GM19468 (cell line): Measurements from ENCODE around the gene CRTC2.

Experiments used
- ATAC-seq: cut with Tn5 transposase; IDR thresholded peaks from one replicate; pipeline ENCODE4 v1.9.1; 2021; ENCODE audit warnings: mild to moderate bottlenecking, moderate library complexity, moderate number of reproducible peaks; ENCODE audit not compliant: unreplicated experiment; ENCODE audit errors: extremely low read depth

CRTC2 gene

GRCh38 chr1:153977250-153978240 is 19.1 kb upstream of the CRTC2 start, which contains the start of gene JTB:
JTB (minus strand) TSS chr1:153977674; CDS start chr1:153977252, 422 bp downstream.
- peak; percentile 65 for ATAC-seq

- ATAC-seq, result no peak
Measured at GRCh38 chr1:153976819-153977249, 18.4 kb upstream of the CRTC2 start.

GRCh38 chr1:153973525-153973924 is 15.1 kb upstream of the CRTC2 start:
- ATAC-seq, result no peak

GRCh38 chr1:153973071-153973470 is 14.7 kb upstream of the CRTC2 start:
- ATAC-seq, result no peak

GRCh38 chr1:153970346-153970745 is 11.9 kb upstream of the CRTC2 start:
- no peak for ATAC-seq

GRCh38 chr1:153968972-153969371 is 10.6 kb upstream of the CRTC2 start:
- no peak for ATAC-seq

GRCh38 chr1:153968408-153968807 is 10.0 kb upstream of the CRTC2 start:
- ATAC-seq, result no peak

GRCh38 chr1:153968000-153968363 is 9.6 kb upstream of the CRTC2 start:
- no peak for ATAC-seq

GRCh38 chr1:153967107-153967999 is 8.9 kb upstream of the CRTC2 start, which contains the start of gene CREB3L4:
CREB3L4 (plus strand) TSS chr1:153967902; CDS start chr1:153968526, 624 bp downstream.
- peak; percentile 67 for ATAC-seq

- no peak for ATAC-seq
Measured at GRCh38 chr1:153963850-153964331, 5.5 kb upstream of the CRTC2 start.

GRCh38 chr1:153963030-153963849 is 4.8 kb upstream of the CRTC2 start, which contains the start of gene SLC39A1:
SLC39A1 (minus strand) TSS chr1:153963537; CDS start chr1:153962715, 822 bp downstream.
- no peak for ATAC-seq

GRCh38 chr1:153962088-153963029 is 3.9 kb upstream of the CRTC2 start:
- no peak for ATAC-seq

GRCh38 chr1:153961421-153961820 is 3.0 kb upstream of the CRTC2 start:
- no peak for ATAC-seq

GRCh38 chr1:153960206-153960605 is 1.8 kb upstream of the CRTC2 start:
- no peak for ATAC-seq

- no peak for ATAC-seq
Measured at GRCh38 chr1:153959454-153959853, 1.0 kb upstream of the CRTC2 start.

GRCh38 chr1:153958961-153959260 is 499 bp upstream of the CRTC2 start:
- no peak for ATAC-seq

GRCh38 chr1:153957744-153958110 is 685 bp downstream of the CRTC2 start:
- no peak for ATAC-seq

GRCh38 chr1:153956997-153957715 is 1.3 kb downstream of the CRTC2 start:
- no peak for ATAC-seq
